D341Med (cell line): ENCODE data around the gene SLC29A4.
"Not testable (repeated sequence)": the region's sequence is repeated elsewhere in the genome, so short reads cannot be mapped to it uniquely, and the experiment has no call there.

Experiments
- DNase-seq: peaks from one replicate; pipeline ENCODE4 v3.0.0; 2012; ENCODE audit warnings: low spot score

Gene SLC29A4

DNA sequence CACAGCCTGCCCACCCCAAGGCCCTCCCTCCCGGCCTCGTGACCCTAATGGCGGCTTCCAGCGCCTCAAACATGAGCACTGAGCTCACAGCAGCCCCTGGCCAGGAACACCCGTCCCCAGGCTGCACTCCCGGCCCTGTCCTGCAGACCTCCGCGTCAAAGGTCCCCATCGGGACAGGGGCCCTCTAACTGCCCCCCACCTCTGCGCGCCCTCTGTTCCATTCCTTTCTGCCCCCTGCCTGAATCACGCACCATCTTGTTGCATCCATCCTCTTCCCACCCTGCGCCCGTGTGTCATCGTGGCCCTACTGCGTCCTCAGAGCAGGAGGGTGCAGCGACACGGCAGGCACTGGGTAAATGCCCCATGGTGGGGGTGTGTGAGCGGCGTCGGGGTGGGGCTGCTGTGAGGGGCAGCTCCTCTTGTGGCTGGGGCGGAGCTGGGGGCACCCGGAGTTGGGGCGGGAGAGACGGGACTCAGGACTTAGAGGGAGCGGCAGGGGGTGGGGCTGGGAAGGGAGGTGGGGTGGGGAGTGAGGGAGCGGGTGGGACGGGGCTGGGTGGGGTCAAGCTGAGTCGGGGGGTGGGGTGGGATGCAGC lies 13.4 kb downstream of the SLC29A4 start:
- DNase-seq = no peak

GRCh38 chr7:5296611-5297226 lies 14.0 kb downstream of the SLC29A4 start:
- DNase-seq = peak; percentile 76

DNA sequence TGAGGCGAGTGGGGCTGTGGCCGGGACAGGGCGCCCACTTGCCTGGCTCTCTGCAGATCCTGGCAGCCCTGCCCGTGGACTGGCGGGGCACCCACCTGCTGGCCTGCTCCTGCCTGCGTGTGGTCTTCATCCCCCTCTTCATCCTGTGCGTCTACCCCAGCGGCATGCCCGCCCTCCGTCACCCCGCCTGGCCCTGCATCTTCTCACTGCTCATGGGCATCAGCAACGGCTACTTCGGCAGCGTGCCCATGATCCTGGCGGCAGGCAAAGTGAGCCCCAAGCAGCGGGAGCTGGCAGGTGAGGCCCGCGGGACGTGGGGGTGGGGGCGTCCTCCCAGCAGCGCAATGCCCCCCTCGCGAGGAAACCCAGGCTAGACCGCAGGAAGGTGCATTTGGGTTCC lies 17.6 kb downstream of the SLC29A4 start:
- DNase-seq = no peak

- DNase-seq = no peak
Observed at GRCh38 chr7:5302577-5302976, 19.8 kb downstream of the SLC29A4 start.

DNA sequence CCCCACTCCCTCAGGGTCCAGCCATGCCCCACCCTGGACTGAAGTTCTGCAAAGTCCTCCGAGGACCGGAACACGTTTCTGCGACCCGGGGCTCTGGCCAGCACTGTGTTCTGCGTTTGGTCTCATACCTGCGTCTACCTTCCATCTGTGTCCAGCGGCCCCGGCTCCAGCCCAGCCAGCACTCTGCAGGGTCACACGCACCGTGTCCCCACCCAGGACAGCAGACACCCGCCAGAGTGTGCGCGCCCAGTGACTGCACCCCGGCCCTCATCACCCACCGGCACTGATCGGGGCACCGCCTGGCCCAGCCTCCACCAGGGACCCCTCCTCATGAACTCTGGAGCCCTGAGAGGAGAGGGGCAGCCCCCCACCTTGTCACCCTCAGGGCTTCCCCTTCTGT lies 20.3 kb downstream of the SLC29A4 start:
- DNase-seq = no peak

DNA sequence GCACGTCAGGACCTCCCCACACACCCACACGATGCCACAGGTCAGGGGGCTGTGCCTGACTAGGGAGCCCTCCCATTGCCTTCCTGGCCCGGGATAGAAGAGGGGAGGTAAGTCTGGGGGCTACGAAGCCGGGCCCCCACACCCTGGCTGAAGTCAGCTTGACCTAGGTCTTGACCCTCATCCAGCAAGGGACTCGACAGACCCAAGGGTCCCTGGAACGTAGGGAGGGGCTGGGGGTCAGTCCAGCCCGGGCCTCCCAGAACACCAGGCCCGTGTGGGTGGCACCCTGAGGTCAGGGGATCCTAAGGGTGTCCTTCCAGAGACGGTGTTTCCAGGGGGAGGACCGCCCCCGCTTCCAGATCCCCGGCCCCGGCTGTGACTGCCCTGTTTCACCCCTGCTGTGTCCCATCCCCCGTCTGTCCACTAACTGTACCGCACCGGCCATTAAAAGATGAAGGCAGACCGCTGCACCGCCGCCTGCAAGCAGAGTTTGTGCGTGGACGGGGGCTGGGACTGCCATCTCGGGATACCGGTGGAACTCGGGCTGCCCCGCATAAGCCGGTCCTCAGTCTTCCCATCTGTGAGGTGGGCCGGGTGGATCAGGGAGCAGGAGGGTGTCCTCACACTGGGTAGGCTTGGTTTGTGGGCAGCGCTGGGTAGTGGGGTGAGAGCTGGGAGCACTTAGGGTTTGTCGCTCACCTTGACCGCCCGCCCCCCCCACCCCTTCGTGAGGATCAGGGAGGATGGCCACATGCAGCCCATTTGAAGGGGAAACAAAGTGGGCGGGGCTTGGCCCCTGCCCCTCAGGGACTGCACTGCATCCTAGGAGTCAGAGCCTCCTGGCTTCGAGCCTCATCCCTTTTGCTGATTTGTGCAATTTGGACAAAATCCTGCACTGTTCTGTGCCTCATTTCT lies 21.1 kb downstream of the SLC29A4 start:
- DNase-seq = no peak

DNA sequence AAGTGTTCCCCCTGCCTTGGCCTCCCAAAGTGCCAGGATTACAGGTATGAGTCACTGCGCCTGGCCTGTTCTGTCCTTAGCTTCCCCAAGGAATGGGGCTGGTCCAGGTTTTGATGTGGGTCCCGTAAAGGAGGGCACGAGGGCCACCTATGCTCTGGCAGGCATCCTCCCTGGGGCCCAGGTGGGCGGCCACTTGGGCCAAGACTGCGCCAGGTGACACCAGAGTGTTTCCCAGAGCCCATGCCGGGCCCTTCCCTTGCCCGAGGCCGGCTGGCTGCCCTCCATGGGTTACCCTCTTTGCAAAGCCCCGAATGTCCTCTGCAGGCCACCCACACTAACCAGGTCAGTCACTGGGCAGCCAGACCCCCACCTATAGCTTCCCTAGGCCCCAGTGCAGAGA lies 22.3 kb downstream of the SLC29A4 start:
- not testable (repeated sequence) for DNase-seq

- not testable (repeated sequence) for DNase-seq
Observed at GRCh38 chr7:5307221-5308142, 24.7 kb downstream of the SLC29A4 start.

DNA sequence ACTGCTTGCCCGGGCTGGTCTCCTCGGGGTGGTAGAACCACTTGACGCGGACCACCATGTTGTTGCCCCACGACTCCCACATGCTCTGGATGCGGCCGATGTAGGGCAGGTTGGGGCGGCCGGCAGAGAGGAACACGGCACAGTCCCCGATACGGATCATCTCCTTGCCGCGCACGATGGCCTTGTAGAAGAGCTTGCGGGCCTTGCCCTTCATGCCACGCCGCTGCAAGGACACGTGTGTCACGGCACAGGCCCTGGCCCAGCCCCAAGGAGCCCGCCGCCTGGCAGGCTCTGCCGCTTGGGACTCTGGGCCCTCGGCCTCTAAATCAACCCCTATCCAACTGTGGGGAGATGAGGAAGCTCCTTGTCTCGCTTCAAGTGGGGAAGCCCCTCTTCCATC lies 26.4 kb downstream of the SLC29A4 start:
- no peak for DNase-seq

- no peak for DNase-seq
Observed at GRCh38 chr7:5310822-5311405, 28.2 kb downstream of the SLC29A4 start.

- not testable (repeated sequence) for DNase-seq
Observed at GRCh38 chr7:5312276-5313070, 29.7 kb downstream of the SLC29A4 start.

- not testable (repeated sequence) for DNase-seq
Observed at GRCh38 chr7:5313076-5313885, 30.5 kb downstream of the SLC29A4 start.

- no peak for DNase-seq
Observed at GRCh38 chr7:5314864-5315263, 32.1 kb downstream of the SLC29A4 start.

DNA sequence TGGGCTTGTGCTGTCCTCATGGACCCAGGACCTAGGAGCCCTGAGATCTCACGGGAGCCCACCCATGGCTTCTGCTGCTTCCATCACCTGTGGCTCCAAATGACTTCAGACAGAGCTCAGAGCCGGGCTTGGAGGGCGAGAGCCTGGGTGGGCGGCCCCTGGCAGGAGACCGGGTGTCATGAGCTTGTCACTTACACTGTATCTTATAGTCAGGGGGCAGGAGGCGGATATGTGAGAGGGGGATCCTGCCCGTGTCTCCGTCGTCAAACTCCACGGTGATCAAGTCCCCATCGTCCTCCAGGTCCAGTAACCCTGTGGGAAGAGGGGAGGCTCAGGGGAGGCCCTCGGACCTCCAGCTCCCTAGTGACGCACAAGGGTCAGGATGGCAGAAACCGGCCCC lies 33.0 kb downstream of the SLC29A4 start:
- no peak for DNase-seq

GRCh38 chr7:5318613-5319012 lies 35.9 kb downstream of the SLC29A4 start:
- DNase-seq = not testable (repeated sequence)

DNA sequence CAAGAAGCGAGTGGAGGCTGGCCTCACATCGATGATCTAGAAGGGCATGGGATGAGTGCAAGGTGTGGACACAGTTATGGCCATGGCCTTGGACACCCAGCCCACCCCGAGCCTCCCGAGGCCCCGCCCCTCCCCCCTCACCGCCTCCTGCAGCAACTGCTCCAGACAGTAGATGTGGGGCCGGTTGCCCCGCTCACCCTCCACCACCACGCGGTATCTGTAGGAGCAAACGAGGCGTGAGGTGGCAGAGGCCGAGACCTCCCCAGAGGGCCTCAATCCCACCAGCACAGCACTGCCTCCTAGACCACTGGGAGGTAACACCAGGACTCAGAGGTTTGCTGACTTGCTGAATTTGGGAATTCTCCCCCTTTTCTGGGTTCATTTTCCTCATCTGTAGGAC lies 37.6 kb downstream of the SLC29A4 start:
- DNase-seq = no peak

- DNase-seq = peak; percentile 18
Observed at GRCh38 chr7:5320802-5321396, 38.2 kb downstream of the SLC29A4 start.

DNA sequence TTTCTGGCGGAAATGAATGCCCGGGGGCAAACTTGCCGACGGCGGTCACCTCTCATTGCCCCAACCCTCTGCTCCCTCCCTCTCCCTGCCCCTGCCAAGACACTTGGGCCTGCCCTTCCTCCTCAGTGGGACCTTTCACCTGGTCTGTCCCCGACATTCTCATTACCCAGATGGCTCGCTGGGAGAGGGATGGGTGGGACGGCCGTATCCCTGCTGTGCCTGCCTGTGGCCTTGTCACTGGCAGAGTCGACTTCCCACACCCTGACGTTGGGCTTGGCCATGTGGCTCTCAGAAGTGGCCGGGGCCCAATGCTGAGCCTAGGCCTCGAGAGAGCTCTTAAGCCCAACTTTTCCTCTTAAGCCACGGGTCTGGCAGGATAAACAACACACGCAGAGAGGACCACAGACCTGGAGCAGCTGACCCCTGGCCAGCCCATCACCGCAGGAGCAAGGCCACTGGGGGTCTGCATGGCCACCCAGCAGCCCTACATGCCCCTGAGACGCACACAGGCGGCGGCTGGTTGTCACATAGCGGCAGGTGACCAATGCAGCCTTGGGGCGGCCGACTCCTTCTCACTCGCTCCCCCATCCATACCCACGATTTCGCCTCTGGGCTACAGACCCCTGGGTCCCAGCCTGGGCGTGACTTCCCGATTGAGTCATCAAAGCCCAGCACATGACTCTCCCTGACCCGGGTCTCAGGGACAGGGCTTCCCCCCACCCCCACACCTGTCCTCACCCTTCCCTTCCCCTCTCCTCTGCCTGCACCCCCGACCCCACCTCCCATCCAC lies 40.1 kb downstream of the SLC29A4 start:
- peak; percentile 15 for DNase-seq
